GM21526 (cell line): ENCODE data around the gene TTC39C.
"Not testable (repeated sequence)": the region's sequence is repeated elsewhere in the genome, so short reads cannot be mapped to it uniquely, and the experiment has no call there.

ENCODE experiments used
- ATAC-seq: cut with Tn5 transposase; IDR thresholded peaks from one replicate; pipeline ENCODE4 v1.9.1; 2021; ENCODE audit warnings: moderate library complexity; ENCODE audit not compliant: unreplicated experiment, low FRiP score

TTC39C gene

DNA sequence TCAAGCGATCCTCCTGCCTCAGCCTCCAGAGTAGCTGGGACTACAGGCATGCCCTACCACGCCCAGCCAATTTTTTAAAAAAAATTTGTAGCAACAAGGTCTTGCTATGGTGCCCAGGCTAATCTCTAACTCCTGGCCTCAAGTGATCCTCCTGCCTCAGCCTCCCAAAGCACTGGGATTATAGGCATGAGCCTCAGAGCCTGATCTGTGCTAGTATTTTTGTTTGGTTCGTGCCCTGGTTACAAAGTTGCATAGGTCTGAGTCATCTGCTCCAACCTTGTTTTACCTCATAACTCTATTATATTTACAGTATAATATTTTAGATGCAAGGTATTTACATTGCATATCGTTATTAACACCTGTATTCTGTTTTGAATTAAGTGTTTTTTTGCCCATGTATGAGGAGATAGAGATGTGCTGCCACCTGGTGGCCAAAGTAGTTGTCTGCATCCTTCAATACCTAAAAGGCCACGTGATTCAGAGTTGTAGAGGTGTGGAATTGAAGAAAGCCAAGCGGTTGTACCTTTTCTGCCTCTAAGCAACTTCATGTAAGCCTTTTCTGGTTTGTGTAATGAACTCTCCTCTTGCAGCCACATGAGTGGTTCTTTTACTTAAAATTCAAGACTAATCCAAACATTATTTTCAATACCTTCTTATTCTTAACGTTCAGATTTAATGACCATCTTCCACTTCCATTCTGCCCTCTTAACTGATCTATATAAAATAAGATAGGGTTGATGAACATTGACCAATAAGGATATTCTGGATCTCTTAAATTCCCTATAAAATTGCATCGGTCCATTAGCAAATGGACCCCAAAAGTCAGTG lies 104.4 kb downstream of the TTC39C start:
- peak; percentile 81 for ATAC-seq

GRCh38 chr18:24120676-24121075 lies 106.1 kb downstream of the TTC39C start:
- ATAC-seq = no peak

- no peak for ATAC-seq
Measured at GRCh38 chr18:24121625-24122024, 107.1 kb downstream of the TTC39C start.

DNA sequence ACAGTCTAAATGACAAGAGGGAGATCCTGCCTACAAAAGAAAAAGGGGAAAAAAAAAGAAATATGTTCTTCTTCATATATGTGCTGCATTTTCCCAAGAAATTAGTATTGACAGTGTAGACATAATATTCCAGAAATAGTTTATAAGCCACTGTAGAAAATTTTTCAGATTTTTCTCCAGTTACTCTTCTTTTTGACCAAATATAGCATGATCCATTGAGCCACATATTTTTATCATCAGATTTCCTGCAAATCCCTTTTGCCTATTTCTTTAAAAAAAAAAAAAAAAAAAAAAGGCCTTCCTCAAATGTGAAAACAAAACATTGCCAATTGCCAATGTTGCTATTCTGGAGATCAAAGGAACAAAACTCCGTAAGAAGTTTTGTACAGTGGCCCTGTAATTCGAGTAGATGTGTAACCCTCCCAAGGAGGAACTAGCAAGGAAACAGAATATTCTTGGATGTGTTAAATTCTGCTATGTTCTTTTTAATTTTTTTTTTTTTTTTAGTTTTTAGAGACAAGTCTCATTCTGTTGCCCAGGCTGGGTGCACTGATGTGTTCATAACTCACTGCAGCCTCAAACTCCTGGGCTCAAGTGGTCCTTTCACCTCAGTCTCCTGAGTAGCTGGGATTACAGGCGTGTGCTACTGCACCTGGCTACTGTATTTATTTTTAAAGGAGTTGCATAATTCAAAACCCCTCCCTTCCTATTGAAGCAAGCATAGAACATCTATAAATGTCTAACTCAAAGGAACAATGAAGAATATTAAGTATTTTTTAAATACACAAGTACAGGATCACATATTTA lies 111.8 kb downstream of the TTC39C start:
- ATAC-seq = no peak

GRCh38 chr18:24127735-24128134 lies 113.2 kb downstream of the TTC39C start:
- no peak for ATAC-seq

GRCh38 chr18:24128700-24129099 lies 114.1 kb downstream of the TTC39C start:
- ATAC-seq = no peak

DNA sequence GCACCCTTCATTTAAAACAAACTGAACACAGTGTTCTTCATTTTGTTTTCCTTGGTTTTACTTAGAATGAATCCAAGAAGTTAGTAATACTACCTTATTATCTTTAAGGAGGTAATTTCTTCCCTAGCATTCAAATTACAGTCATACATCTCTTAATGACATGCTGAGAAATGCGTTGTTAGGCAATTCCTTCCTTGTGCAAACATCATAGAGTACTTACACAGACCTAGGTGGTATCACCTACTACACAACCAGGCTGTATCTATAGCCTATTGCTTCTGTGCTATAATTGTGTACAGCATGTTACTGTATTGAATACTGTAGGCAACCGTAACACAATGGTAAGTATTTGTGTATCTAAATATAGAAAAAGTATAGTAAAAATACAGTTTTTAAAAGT lies 115.9 kb downstream of the TTC39C start:
- ATAC-seq = no peak

DNA sequence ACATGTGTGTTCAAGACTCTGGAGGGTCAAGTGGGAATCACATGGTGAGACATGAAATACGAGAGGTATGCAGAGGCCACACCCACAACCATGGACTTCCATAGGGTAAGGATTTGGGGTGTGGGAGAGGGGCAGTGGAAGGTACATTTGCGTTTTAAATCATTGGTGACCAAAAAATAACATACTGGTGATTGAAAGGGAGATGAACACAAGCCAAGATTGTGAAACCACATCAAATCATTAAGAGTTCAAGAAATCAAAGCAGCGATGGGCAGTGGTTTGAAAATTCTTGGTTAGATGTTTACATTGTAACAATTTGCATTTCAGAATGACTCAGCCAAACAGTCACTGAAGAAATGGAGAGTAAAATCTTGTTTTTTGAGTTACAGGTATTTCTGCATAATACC lies 122.4 kb downstream of the TTC39C start:
- ATAC-seq = no peak

DNA sequence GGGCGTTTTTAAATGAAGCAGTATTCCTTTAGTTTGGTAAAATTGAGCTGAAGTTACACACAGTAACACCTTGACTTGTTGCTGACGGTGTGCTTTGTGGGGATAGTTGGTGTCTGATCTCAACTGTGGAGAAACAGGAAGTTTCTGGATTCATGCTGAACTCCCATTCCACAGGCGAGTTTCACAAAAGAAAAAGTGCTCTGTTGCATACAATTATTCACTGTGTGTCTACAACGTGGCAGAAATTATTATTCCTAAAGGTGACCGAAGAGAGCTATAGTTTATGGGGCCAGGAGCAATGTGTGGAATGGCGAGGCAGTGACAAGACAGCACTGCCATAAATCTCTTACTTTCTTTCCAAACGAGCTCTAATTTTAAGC lies 123.8 kb downstream of the TTC39C start:
- no peak for ATAC-seq

DNA sequence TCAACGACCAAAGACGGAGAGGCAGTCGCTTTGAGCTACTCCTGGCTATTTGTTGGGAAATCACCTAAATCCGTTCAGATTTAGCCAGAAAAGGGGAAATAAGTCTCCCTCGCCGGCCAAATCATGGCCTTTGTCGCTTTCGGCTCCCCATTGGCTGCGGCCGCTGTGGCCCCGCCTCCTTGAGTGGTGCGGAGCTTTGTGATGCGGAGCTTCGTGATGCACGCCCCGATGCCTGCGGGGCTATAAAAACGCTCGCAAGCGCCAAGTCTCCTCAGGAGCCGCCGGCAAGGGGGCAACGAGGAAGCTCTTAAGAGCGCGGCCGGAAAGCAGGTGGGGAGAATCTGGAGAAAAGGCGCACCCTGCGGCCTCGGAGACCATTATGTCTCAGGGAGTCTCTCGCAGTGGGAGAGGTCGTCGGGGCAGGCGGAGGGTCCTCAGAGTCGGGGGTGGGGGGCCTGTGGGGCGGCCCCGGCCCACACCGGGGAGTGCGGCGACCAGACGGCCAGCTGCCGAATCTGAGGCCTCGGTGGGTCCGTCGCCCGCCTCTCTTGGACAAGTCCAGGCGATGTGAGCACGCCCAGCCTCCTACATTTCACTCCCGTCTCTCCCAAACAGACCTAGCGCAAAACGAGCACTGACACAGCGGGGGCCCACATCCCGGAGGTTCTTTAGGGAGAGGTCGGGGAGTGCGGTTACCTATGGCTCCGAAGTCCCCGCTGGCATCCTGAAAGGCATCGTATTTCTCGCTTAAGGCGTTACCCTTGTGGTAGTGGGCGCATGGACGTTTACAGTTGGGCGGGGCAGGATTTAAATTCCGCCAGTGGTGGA lies 124.4 kb downstream of the TTC39C start, which contains the start of gene CABYR:
CABYR (plus strand) TSS at position 274 of the 828 bp plus-strand sequence. CDS start 4,053 bp downstream, outside the sequence.
- ATAC-seq = peak; percentile 90

DNA sequence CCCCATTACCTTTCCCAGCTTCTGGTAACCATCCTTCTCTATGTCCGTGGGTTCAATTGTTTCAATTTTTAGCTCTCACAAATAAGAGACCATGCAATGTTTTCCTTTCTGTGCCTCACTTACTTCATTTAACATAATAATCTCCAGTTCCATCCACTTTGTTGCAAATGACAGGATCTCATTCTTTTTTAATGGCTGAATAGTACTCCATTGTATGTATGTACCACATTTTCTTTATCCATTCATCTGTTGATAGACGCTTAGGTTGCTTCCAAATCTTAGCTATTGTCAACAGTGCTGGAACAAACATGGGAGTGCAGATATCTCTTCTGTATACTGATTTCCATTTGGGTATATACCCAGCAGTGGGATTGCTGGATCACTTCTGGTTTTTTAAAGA lies 126.1 kb downstream of the TTC39C start:
- no peak for ATAC-seq

DNA sequence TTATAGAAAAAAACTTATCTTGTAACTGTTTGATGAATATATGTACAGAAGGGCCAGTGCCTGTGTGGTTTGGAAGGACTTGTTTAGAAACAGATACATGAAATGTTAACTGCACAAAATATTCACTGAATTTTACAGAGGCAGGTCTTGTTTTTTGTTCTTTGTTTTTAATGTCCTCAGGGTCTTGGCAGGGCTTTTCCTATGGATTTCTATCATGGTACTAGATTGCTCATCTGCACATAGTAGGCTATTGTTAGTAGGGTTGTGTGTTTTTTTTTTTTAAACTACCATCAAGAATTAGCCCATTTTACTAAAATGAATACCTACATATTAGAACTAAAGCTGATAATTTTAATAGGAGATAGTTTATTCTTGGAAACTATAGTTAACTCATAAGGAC lies 127.8 kb downstream of the TTC39C start:
- no peak for ATAC-seq

- not testable (repeated sequence) for ATAC-seq
Measured at GRCh38 chr18:24149591-24149990, 135.0 kb downstream of the TTC39C start.

- ATAC-seq = no peak
Measured at GRCh38 chr18:24153397-24153796, 138.8 kb downstream of the TTC39C start.

GRCh38 chr18:24157855-24158254 lies 143.3 kb downstream of the TTC39C start:
- no peak for ATAC-seq

DNA sequence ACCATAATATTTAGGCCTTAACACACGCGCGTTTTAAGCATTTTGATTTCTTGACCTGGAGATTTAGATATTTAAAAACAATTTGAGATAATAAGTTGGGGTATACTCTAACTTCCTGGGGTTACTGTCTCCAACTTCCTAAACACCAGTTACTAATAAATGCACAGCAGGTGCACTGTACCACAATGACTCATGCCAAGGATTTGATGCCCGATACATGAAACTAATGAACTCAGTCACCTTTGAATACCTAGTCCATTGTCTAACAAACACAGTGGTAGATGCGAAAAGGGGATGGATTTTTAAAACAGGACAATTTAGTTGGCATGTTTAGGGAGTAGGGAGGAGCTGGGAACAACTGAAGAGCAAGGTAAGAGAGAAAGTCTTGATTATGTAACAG lies 145.5 kb downstream of the TTC39C start:
- ATAC-seq = no peak

DNA sequence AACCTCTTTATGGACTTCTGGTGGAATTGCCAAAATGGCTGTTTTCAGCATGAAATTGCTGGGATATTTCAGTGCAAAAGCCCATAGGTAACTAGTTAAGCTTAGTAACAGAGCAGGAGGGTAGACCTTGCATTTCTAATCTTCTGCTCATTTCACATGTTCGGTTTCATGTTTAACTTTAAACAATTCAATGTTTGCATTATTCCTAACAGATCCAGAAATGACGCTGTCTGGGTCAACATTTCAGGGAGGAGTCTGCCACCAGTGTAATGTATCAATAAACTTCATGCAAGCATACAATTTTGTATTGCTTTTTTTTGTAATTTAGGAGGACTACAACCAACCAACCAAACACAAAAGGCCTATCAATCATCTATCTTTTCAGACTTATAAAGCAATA lies 146.8 kb downstream of the TTC39C start:
- ATAC-seq = no peak

GRCh38 chr18:24168496-24168895 lies 153.9 kb downstream of the TTC39C start:
- ATAC-seq = no peak

- ATAC-seq = no peak
Measured at GRCh38 chr18:24170360-24170759, 155.8 kb downstream of the TTC39C start.

DNA sequence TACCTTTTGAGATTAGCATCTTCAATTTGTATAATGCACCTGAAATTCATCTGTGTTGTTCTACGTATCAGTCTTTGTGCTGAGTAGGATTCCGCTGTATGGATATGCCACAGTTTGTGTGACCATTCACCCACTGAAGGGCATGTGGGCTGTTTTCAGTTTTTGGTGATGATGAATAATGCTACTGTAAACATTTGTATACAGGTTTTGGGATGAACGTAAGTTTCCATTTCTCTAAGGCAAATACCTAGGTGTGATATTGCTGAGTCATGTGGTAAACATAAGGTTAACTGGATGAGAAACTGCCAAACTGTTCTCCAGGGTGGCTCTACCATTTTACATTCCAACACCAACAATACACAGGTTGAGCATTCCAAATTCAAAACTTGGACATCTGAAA lies 159.4 kb downstream of the TTC39C start:
- ATAC-seq = no peak
